GM18520 (cell line): ENCODE data around the gene SERINC3.
"Not testable (repeated sequence)": the region's sequence is repeated elsewhere in the genome, so short reads cannot be mapped to it uniquely, and the experiment has no call there.

Experiments
- ATAC-seq: cut with Tn5 transposase; IDR thresholded peaks from one replicate; pipeline ENCODE4 v1.9.1; 2021; ENCODE audit not compliant: unreplicated experiment

SERINC3 gene

DNA sequence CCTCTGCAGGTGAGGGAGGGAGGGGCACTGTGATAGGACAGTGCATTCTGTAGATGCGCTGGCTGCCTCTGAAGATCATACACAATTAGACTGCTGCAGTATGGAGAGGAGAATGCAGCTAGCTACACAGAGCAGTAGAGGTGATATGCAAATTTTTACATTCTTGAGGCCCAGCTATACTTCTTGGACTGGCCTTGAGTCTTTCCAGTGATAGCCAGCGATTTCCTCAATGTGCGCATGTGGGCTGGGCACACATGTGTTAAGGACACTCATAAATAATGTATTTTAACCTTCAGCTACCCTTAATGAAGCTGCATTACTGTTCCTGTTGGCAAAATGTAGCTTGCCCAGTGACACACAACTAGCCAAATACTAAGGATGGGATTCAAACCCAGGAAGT is 27.2 kb downstream of the SERINC3 start:
- ATAC-seq = no peak

DNA sequence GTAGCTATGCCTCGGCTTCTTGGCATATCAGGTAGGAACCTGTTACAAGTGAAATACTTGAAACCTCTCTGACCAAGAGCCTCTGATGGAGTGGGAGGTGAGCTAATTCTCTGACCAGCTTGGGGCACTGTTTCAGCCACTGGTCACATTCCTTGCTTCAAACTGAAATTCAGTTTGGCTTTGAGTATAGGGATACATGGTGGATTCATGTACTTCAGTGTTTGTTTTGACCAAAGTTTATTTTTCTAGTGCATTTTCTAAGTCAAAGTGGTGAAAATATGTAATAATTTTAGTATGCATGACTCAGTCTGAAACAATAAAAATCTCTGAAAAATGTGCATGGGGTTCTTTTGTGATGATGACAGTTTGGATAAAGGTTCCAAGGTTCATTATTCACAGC is 27.6 kb downstream of the SERINC3 start:
- no peak for ATAC-seq

DNA sequence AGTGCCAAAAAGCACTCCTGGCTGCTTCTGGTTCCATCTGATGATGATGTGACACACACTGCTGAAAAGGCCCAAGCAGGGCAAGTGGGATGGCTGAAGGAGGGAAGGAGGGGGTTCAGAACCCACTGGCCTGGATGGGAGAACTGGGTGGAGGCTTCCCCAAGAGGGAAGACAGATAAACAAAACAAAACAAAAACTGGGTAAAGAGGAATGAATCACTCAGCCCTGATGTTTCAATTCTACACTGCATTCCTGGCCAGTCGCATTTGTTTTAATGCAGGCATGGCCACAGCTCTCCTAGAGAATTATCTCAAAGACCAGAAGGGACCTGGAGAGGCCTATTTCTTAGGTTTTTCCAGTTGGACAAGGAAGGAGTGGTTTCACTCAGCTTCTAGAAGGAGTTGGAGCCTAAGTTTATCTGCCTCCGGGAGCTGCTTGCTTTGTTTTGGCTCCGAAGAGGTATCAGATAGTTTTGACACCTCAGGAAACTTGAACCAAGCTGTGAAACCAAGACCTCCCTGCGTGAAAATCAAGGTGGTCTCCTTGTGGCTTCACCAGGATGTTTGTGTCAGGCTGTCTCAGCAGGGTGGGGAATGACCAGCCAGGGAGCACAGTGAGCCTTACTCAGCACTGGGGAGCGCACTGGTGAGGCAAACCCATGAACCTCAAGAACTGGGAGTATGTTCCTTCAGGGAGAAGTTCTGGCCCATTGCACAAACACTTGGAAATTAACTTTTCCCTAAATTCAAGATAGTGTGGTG is 30.1 kb downstream of the SERINC3 start:
- no peak for ATAC-seq

GRCh38 chr20:44489931-44490330 is 31.9 kb downstream of the SERINC3 start:
- ATAC-seq = no peak

- ATAC-seq = no peak
Observed at GRCh38 chr20:44489223-44489622, 32.6 kb downstream of the SERINC3 start.

DNA sequence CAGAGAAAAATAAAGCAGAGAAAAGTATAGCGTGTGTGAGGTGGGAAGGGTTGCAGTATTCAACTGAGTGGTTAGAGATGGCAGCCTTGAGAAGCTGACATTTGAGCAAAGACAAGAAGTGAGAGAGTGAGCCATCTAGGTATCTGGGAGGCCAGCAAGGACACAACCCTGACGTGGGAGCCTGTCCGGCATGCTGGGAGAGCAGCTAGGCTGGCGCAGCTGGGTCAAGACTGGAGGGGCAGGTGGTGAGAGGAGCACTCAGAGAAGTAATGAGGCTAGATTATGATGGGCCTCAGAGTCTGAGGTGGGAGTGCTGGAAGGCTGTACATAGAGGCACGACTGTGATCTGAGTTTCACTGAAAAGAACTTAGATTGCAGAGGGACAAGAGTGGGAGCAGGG is 33.3 kb downstream of the SERINC3 start:
- no peak for ATAC-seq

- ATAC-seq = no peak
Observed at GRCh38 chr20:44485830-44486198, 36.1 kb downstream of the SERINC3 start.

DNA sequence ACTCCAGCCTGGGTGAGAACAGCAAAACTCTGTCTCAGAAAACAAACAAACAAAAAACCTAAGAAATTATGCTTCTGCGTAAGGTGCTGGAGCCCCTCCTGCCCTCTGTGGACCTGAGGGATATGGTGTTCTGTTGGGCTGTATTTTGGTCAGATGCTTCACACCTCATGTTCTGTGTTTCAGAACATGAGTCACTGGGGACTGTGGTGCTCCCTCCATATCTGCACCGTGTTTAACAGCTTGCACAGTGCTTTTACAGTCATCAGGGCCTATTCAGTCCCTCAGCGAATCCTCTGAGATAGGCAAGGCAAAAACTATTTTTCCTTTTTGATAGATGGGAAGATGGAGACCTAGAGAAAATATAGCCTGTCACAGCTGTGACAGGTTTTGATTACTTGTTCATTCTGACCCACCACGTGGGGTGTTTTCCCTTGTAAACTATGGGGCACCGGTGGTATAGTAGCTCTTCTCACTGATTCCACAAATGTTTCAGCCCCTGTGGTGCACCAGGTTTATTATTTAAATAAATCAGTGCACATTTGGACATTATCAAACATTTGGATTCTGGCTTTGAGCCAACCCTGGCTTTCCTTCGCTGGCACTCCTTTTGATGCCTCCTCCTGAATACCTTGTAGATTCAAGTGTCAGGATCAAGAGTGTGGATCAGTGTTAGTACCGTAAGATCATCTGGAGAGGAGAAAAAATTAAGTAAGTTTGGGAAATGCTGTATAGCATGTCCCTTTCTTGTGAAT is 36.6 kb downstream of the SERINC3 start:
- ATAC-seq = no peak

DNA sequence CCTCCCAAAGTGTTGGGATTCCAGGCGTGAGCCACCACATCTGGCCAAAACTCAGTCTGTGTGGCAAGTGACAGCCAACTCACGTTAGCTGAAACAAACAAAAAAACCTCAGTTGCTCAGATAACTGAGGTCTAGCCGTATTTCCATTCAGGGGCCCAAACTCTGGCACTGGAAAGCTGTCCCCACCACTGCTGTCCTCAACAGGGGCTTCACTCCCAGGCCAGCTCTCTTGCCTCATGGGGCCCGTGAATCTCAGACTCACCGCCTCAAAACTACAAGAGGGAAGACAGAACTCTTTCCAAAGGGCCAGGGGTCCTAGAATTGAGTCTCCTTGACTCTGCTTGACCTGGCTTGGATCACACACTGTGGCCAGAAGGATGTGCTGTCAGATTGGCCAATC is 38.8 kb downstream of the SERINC3 start:
- ATAC-seq = no peak

DNA sequence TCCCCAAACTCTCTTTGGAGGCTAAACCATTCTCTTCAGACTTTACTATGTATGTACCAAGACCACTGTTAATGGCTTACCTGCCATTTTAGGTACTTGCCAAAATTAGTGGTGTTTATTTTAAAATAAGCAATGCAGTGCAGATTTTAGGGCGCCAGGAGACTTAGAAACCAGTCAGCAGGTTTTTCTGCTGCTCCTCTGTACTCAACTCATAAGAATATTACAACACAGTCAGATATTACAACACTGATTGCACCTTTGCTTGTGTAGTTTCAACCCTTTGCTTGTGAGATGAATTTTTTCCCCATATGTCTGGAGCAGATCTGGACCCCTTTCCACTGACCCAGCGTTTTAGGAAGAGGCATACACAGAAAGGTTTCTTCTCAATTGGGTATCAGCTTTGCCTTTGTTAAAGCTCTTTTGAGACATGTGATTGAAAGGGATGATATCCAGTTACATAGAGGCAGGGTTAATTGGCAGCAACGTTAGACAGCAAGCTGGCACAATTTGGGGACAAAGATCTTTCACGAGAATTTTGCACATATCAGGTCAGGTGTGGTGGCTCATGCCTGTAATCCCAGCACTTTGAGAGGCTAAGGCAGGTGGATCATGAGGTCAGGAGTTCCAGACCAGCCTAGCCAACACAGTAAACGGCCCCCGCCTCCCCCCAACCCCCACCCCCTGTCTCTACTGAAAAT is 40.0 kb downstream of the SERINC3 start:
- no peak for ATAC-seq

- ATAC-seq = no peak
Observed at GRCh38 chr20:44480097-44480496, 41.8 kb downstream of the SERINC3 start.

GRCh38 chr20:44479643-44480042 is 42.2 kb downstream of the SERINC3 start:
- ATAC-seq = no peak

GRCh38 chr20:44478206-44478605 is 43.7 kb downstream of the SERINC3 start:
- no peak for ATAC-seq

DNA sequence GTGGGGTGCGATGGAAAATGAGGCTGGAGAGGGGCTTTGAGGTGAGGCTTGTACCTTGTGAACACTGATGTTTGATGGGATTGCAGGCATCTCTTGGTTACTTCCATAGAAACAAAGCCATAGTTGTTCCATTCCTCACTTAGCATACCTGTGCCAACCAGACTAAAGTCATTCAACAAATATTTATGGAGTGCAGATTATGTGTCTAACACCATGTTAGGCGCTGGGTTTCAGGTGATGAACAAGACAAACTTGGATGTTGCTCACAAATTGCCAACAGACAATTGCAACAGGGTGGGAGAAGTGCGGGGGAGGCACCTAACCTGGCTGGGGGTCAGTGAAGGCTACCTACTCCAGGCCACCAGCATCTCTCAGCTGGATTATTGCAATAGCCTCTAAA is 44.7 kb downstream of the SERINC3 start:
- ATAC-seq = no peak

DNA sequence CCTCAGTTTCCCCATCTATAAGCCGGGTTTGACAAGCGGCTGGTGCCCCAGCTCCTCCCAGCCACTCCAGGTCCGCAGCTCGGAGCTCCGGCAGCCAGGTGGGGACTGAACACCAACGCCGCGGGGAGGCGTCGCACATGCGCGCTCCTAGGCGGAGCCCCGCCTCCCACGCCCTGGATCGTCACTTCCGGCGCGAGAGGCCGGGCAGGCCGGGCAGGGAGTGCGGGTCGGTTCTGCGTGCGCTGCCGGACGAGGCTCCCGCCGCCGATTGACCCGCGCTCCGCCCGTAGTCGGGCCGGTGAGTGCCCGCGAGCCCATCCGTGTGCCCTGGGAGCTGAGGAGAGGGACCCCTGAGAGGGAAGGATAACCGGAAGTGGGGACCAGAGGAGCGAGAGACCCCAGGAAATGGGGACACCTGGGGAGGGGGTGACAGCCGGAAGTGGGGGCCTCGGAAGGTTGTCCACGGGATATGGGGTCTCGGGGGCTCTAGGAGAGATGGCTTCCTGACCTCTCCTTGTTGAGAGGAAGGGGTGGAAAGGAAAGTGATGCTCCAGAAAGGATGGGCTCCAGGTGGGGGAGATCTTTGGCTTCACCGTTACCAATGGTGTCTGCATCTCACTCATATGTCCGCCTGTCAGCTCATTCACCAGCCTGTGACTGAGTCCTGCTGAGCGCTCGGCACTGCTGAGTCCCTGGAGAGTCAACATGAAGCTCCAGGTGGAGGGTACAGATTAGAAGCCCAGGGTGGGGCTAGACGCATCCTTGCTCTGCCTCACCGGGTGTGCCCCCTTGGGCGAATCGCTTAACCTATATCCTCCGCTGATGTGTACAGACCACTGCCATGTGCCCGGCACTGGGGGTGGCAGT is 45.9 kb downstream of the SERINC3 start, which contains the start of gene TTPAL:
Gene TTPAL (plus strand): TSS at position 181 of the 867 bp plus-strand sequence. CDS start 4,126 bp downstream, outside the sequence.
- ATAC-seq = peak; percentile 86

DNA sequence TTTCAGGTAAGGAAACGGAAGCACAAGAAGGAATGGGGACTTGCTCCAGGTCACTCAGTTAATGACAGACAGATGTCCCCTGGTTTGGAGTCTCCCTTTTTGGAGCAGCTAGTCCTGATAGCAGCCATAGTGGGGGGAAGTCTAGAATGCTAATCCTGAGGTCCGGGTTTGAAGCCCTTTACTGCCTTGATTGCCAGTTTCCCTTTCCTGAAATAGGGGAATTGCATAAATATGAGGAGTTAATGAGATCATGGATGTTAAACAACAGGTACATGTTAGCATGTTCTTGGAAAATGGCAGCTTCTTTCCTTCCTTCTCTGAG is 46.5 kb downstream of the SERINC3 start:
- ATAC-seq = no peak

DNA sequence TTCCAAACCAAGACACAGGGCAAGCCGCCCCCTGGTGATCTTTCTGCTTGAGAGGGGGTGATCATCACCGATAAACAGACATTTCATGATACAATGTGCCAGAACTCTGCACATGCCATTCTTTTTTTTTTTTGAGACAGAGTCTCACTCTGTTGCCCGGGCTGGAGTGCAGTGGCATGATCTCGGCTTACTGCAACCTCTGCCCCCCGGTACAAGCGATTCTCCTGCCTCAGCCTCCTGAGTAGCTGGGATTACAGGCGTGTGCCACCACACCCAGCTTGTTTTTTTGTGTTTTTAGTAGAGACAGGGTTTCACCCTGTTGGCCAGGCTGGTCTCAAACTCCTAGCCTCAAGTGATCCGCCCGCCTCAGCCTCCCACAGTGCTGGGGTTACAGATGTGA is 49.6 kb downstream of the SERINC3 start:
- ATAC-seq = not testable (repeated sequence)

DNA sequence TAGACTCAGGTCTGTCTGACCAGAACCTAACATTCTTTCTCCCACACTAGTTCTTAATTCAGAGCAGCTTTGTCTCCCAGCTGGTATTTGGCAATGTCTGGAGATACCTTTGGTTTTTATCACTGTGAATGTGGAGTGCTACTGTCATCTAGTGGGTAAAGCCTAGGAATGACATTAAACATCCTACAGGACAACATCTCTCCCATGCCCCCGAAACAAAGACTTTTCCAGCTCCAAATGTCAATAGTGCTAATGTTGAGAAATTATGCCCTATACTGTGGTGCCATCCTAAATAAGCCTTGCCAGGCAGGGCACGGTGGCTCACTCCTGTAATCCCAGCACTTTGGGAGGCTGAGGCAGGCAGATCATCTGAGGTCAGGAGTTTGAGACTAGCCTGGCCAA is 50.4 kb downstream of the SERINC3 start:
- ATAC-seq = no peak

DNA sequence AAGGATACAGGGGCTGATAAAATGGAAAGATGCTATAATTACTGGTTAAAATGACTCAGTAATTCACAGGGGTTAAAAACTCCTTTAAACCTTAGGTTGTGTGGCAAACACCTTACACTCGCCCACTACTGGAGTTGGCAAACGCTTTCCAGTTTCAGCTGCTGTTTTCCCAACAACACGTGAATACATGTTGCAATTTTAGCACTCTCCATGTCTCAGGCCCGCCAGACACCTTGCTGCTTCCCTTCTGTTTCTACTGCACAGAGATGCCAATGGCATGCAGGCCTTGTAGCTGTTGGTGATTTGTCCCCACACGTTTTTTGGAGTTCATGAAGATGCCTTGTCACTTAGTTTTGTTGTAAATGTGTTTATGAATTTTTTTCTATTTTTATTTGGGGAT is 51.5 kb downstream of the SERINC3 start:
- no peak for ATAC-seq

- no peak for ATAC-seq
Observed at GRCh38 chr20:44468044-44468782, 53.7 kb downstream of the SERINC3 start.
